H1 (cell line): Measurements from ENCODE around the gene CDCA5. TPM values are rescaled to one million over a fixed set of nuclear protein-coding genes. Genes with fewer than 3 reads are reported as not detected.

Experiments
- CTCF ChIA-PET: fragments of 300-600 bp; sonication (Branson Sonifier 250); formaldehyde crosslinking; loops from one replicate; lab custom pipeline; 2021; ENCODE audit not compliant: partially characterized antibody; lab: Charles Lee
- POLR2A ChIA-PET: fragments of 300-600 bp; sonication (Branson Sonifier 250); formaldehyde crosslinking; loops from one replicate; lab custom pipeline; 2021; ENCODE audit warnings: inconsistent platforms; ENCODE audit not compliant: partially characterized antibody; lab: Charles Lee
- DNase-seq, 2 experiments: peaks; one replicate each; pipeline versions ENCODE4 v3.0.0 to v3.0.0-alpha.2; 2010 to 2022; ENCODE audit warnings: low spot score in 2 of 2, low read depth in 1 of 2, mixed read lengths in 1 of 2
- FAIRE-seq: peaks from 2 replicates; lab custom pipeline; 2011; peaks lifted over from hg19 to GRCh38; lab: Jason Lieb, UNC
- H2AFZ ChIP-seq: 2 replicates; pipeline ENCODE4 v1.8.1; 2012; ENCODE audit warnings: low read length, inconsistent platforms
- H2AK5ac ChIP-seq: 2 replicates; pipeline ENCODE4 v1.6.1; 2013; ENCODE audit warnings: low read depth, low read length
- H2BK120ac ChIP-seq: replicated peaks from 2 replicates; pipeline ENCODE3; 2013; ENCODE audit warnings: low read depth, low read length, inconsistent platforms
- H2BK12ac ChIP-seq: 2 replicates; pipeline ENCODE4 v1.6.1; 2013; ENCODE audit warnings: low read depth, low read length
- H2BK15ac ChIP-seq: 2 replicates; pipeline ENCODE4 v1.6.1; 2013; ENCODE audit warnings: low read length
- H2BK20ac ChIP-seq: 2 replicates; pipeline ENCODE4 v1.6.1; 2013; ENCODE audit warnings: low read length
- H2BK5ac ChIP-seq: 2 replicates; pipeline ENCODE4 v1.6.1; 2013; ENCODE audit warnings: low read depth, low read length
- H3K14ac ChIP-seq: 2 replicates; pipeline ENCODE4 v1.6.1; 2013; ENCODE audit warnings: inconsistent platforms; ENCODE audit not compliant: insufficient read length
- H3K18ac ChIP-seq: 2 replicates; pipeline ENCODE4 v1.6.1; 2013; ENCODE audit warnings: low read length; ENCODE audit errors: extremely low read depth
- H3K23ac ChIP-seq: 2 replicates; pipeline ENCODE4 v1.6.1; 2013; ENCODE audit warnings: inconsistent platforms; ENCODE audit not compliant: insufficient read length
- H3K23me2 ChIP-seq: 2 replicates; pipeline ENCODE4 v1.6.1; 2013; ENCODE audit warnings: low read depth, low read length
- H3K27ac ChIP-seq: 2 replicates; pipeline ENCODE4 v1.6.1; 2011; ENCODE audit warnings: low read depth, low read length, inconsistent platforms
- H3K27me3 ChIP-seq, 4 experiments: replicated peaks in 1 of 4; 1 replicate in 1 of 4; 2 replicates in 3 of 4; pipeline versions ENCODE4 v1.6.1 to v1.8.1; 2011 to 2013; ENCODE audit warnings: low read length in 3 of 4, mild to moderate bottlenecking in 3 of 4, inconsistent platforms in 2 of 4, mixed read lengths in 2 of 4, moderate library complexity in 1 of 4; ENCODE audit not compliant: control insufficient read depth in 3 of 4, insufficient read depth in 3 of 4; ENCODE audit errors: extremely low read depth in 1 of 4
- H3K36me3 ChIP-seq, 4 experiments: 2 replicates each; pipeline versions ENCODE4 v1.6.1 to v1.8.1; 2011 to 2013; ENCODE audit warnings: mild to moderate bottlenecking in 4 of 4, low read length in 3 of 4, moderate library complexity in 2 of 4, control low read depth in 1 of 4, inconsistent platforms in 1 of 4; ENCODE audit not compliant: insufficient read depth in 4 of 4, control insufficient read depth in 2 of 4
- H3K4ac ChIP-seq: replicated peaks from 2 replicates; pipeline ENCODE3; 2013; ENCODE audit warnings: low read length, low read depth, mixed read lengths, inconsistent platforms; ENCODE audit not compliant: insufficient read length
- H3K4me1 ChIP-seq, 4 experiments: replicated peaks in 1 of 4; 1 replicate in 1 of 4; 2 replicates in 3 of 4; pipeline versions ENCODE4 v1.6.1 to v1.8.1; 2011 to 2013; ENCODE audit warnings: low read length in 3 of 4, inconsistent platforms in 2 of 4, mixed read lengths in 1 of 4; ENCODE audit not compliant: insufficient read depth in 4 of 4, control insufficient read depth in 3 of 4
- H3K4me2 ChIP-seq, 2 experiments: 2 replicates each; pipeline versions ENCODE4 v1.6.1 to v1.8.1; 2011 to 2013; ENCODE audit warnings: low read depth in 2 of 2, low read length in 2 of 2, control low read depth in 1 of 2, inconsistent platforms in 1 of 2, mild to moderate bottlenecking in 1 of 2; ENCODE audit not compliant: insufficient read depth in 1 of 2
- H3K4me3 ChIP-seq, 4 experiments: fragments of 200-600, 300-600 bp in 1 of 4; sonication (generic), shearing (Covaris generic), sonication (Bioruptor Twin) in 1 of 4; 2 replicates each; pipeline versions ENCODE4 v1.5.1 to v1.8.1; 2011 to 2016; ENCODE audit warnings: low read length in 4 of 4, low read depth in 3 of 4, control low read depth in 2 of 4, inconsistent platforms in 2 of 4, mild to moderate bottlenecking in 2 of 4, mixed read lengths in 1 of 4, moderate library complexity in 1 of 4; ENCODE audit not compliant: insufficient read depth in 2 of 4; ENCODE audit errors: extremely low read depth in 1 of 4
- H3K56ac ChIP-seq: replicated peaks from 2 replicates; pipeline ENCODE3; 2013; ENCODE audit warnings: low read depth, mild to moderate bottlenecking, mixed read lengths, low read length, inconsistent platforms; ENCODE audit not compliant: insufficient read length
- H3K79me1 ChIP-seq: 2 replicates; pipeline ENCODE4 v1.6.1; 2013; ENCODE audit warnings: low read depth, low read length, control low read depth
- H3K79me2 ChIP-seq, 2 experiments: 2 replicates each; pipeline versions ENCODE4 v1.6.1 to v1.8.1; 2012 to 2013; ENCODE audit warnings: low read length in 2 of 2, mild to moderate bottlenecking in 2 of 2, inconsistent platforms in 1 of 2; ENCODE audit not compliant: insufficient read depth in 2 of 2, control insufficient read depth in 1 of 2
- H3K9ac ChIP-seq, 4 experiments: replicated peaks in 1 of 4; 1 replicate in 1 of 4; 2 replicates in 3 of 4; pipeline versions ENCODE4 v1.6.1 to v1.8.1; 2011 to 2013; ENCODE audit warnings: low read depth in 3 of 4, low read length in 3 of 4, control low read depth in 2 of 4, mild to moderate bottlenecking in 2 of 4, moderate library complexity in 2 of 4, inconsistent platforms in 1 of 4; ENCODE audit errors: extremely low read depth in 1 of 4
- H3K9me3 ChIP-seq, 2 experiments: 2 replicates each; pipeline versions ENCODE4 v1.6.1 to v1.8.1; 2012 to 2013; ENCODE audit warnings: mild to moderate bottlenecking in 2 of 2, moderate library complexity in 2 of 2, control low read depth in 1 of 2, inconsistent platforms in 1 of 2, low read depth in 1 of 2, low read length in 1 of 2, mixed read lengths in 1 of 2; ENCODE audit not compliant: insufficient read depth in 2 of 2
- H4K20me1 ChIP-seq, 2 experiments: replicated peaks in 1 of 2; 2 replicates each; pipeline versions ENCODE3 to v1.8.1; 2011 to 2013; ENCODE audit warnings: inconsistent platforms in 2 of 2, low read length in 2 of 2, mild to moderate bottlenecking in 1 of 2; ENCODE audit not compliant: insufficient read depth in 2 of 2, control insufficient read depth in 1 of 2
- H4K5ac ChIP-seq: 2 replicates; pipeline ENCODE4 v1.6.1; 2013; ENCODE audit warnings: low read length, low read depth, mixed read lengths, inconsistent platforms; ENCODE audit not compliant: insufficient read length
- H4K8ac ChIP-seq: 2 replicates; pipeline ENCODE4 v1.8.0; 2013; ENCODE audit warnings: mild to moderate bottlenecking, moderate library complexity, low read length, inconsistent platforms; ENCODE audit not compliant: insufficient read depth; ENCODE audit errors: extremely low read depth
- H4K91ac ChIP-seq: replicated peaks from 2 replicates; pipeline ENCODE3; 2013; ENCODE audit warnings: low read length, mixed read lengths, inconsistent platforms; ENCODE audit not compliant: insufficient read length
- BRCA1 ChIP-seq: IDR thresholded peaks from 2 replicates; pipeline ENCODE4 v1.6.1; 2012; ENCODE audit warnings: low read depth, low read length, improper control_type of control experiment
- CTBP2 ChIP-seq: IDR thresholded peaks from 2 replicates; pipeline ENCODE4 v1.7.0; 2011; ENCODE audit warnings: borderline replicate concordance, mild to moderate bottlenecking, moderate library complexity, mixed read lengths, low read length; ENCODE audit not compliant: insufficient read depth, insufficient read length
- SP4 ChIP-seq: IDR thresholded peaks from 2 replicates; pipeline ENCODE4 v1.6.1; 2012; ENCODE audit warnings: low read length, inconsistent platforms
- TCF12 ChIP-seq: IDR thresholded peaks from 2 replicates; pipeline ENCODE4 v1.6.1; 2011; ENCODE audit warnings: low read depth, mild to moderate bottlenecking, low read length
- WGBS, 2 experiments: shearing (Covaris generic) in 1 of 2; methylation state at CpG; one replicate each; pipeline versions ENCODE4 v1.1.6 to v1.1.7; 2013 to 2015; ENCODE audit warnings: low lambda C conversion rate in 2 of 2, mixed read lengths in 2 of 2, inconsistent platforms in 1 of 2, low coverage in 1 of 2, missing lambda C conversion rate in 1 of 2; ENCODE audit not compliant: insufficient replicate concordance in 2 of 2, insufficient coverage in 1 of 2, insufficient read length in 1 of 2; ENCODE audit errors: extremely low coverage in 1 of 2, missing lambda C conversion rate in 1 of 2; 5-methylcytosine and 5-hydroxymethylcytosine counted together
- polyA plus RNA-seq, 7 experiments: library from polyadenylated mRNA; depleted of rRNA in 3 of 7; stranded (reverse) in 5 of 7; unstranded in 2 of 7; fragments of >200 nt in 5 of 7; fragments of 200-250 nt in 2 of 7; gene quantifications; 1 replicate in 5 of 7; 2 replicates in 1 of 7; 4 replicates in 1 of 7; pipeline versions ENCODE4 v1.2.1 to v1.2.3, GENCODE V29; 2011 to 2013; ENCODE audit warnings: missing spikeins in 2 of 7, mixed read lengths in 2 of 7
- total RNA-seq: library from RNA; stranded (reverse); fragmentation: NEBNext Ultra II Directional; extraction: Animal tissue kit (Norgen Biotek cat#: 25700); gene quantifications from 2 replicates; pipeline ENCODE4 v1.2.1, GENCODE V29; 2021

CDCA5 gene
- total and polyA plus RNA-seq, 2 of the 8 experiments (the other 6 are each of a cell fraction or from before 2014, with no cell fraction given): 39.2 to 87.0 TPM

DNA sequence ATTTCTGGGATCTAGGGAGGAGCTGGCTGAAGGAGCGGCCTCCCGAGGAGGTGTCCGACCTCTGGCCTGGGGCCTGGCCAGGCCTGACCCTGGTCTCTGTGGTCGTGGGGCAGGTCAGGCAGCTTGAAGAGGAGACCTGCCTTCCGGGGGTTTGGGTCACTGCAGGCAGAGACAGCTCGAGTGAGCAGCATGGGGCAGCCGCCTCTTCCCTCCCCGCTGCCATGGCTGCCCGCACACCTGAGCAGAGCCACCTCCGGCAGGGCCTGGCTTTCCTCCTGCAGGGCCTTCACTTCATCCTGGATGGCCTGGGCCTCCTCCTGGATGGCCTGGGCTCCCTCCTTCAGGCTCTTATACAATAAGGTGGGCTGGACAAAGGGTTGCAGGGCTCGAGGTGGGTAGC lies 17.5 kb downstream of the CDCA5 start:
- H4K91ac ChIP-seq: peak overlapping the region; percentile 79

More for the DNA sequence above, 17.5 kb downstream of the CDCA5 start:
- POLR2A ChIA-PET: interaction anchor here (0.9 to 21.6 kb wide), 11 partner anchors 10 to 289 kb away, joined by 3 to 230 read pairs (median 4); partner anchors contain the start of genes ARL2, EHD1, FAU and MRPL49
- TF ChIP-seq SP4: no peak
- no peak for TF ChIP-seq BRCA1
- TF ChIP-seq CTBP2: no peak
- TF ChIP-seq TCF12: no peak
- TF ChIP-seq, all 59 proteins: peak for 0
- peak overlapping the region; percentile 92; the same call in 1 of the 2 replicates for H2BK12ac ChIP-seq
- peak overlapping the region; percentile 34 for H4K5ac ChIP-seq
- 76% methylated on average over 7 of the region's 11 CpGs; no CpG with 5 or more reads in 1 of the 2 experiments for WGBS, 2 experiments
- peak overlapping the region; percentile 12; the same call in 1 of the 2 replicates for H2BK15ac ChIP-seq
- no peak overlapping the region for H3K23ac ChIP-seq
- no peak overlapping the region for H2AFZ ChIP-seq
- H3K4me2 ChIP-seq: peak overlapping the region; percentile 31 to 55; a peak in 3 of 4 replicates
- no peaks in the 10 kb centered on the region for H3K79me2 ChIP-seq
- peak overlapping the region; percentile 6 for H2BK120ac ChIP-seq
- peak overlapping the region in 2 of 4 experiments; percentile 29 to 48; a peak in 3 of 7 replicates for H3K9ac ChIP-seq
- H3K23me2 ChIP-seq: no peaks in the 10 kb centered on the region
- peaks cover 5 to 23% (median 17%) of the 10 kb centered on the region in 4 experiments for H3K4me1 ChIP-seq
- no peaks in the 10 kb centered on the region for H4K20me1 ChIP-seq
- no peaks in the 10 kb centered on the region for H3K27me3 ChIP-seq
- no peaks in the 10 kb centered on the region for H3K36me3 ChIP-seq
- peak overlapping the region; percentile 81; the same call in 1 of the 2 replicates for H4K8ac ChIP-seq
- no peak overlapping the region; the same call in 1 of the 2 replicates for H2AK5ac ChIP-seq
- H3K9me3 ChIP-seq: no peaks in the 10 kb centered on the region
- H3K14ac ChIP-seq: no peak overlapping the region
- H3K56ac ChIP-seq: no peak overlapping the region
- no peak for DNase-seq
- H3K27ac ChIP-seq: peak overlapping the region; percentile 52; the same call in 1 of the 2 replicates
- no peaks in the 10 kb centered on the region for H3K79me1 ChIP-seq
- FAIRE-seq: no peak
- H2BK5ac ChIP-seq: peak overlapping the region; percentile 69; the same call in 1 of the 2 replicates
- peak overlapping the region in 2 of 4 experiments; percentile 19 to 34; a peak in 5 of 8 replicates for H3K4me3 ChIP-seq
- H2BK20ac ChIP-seq: 0 out of 2 replicates have a peak overlapping the region, but pooled peaks have one; percentile 48
- CTCF ChIA-PET: interaction anchor here (0.7 to 3.1 kb wide), 5 partner anchors 9 to 219 kb away, joined by 3 to 21 read pairs (median 6); no protein-coding TSS in a partner anchor
- H3K4ac ChIP-seq: peak overlapping the region; percentile 95
- peak overlapping the region; percentile 95 for H3K18ac ChIP-seq
